HCT116 (cell line): ENCODE results near the gene ALDH9A1. TPM values are rescaled to one million over a fixed set of nuclear protein-coding genes. Genes with fewer than 3 reads are reported as not detected.

Experiments
- ATAC-seq: fragments of 200-7000 bp; cut with Tn5 transposase; 2 replicates; pipeline ENCODE4 v1.9.1; 2020; ENCODE audit warnings: mild to moderate bottlenecking, moderate library complexity
- BruUV-seq: library from RNA; stranded (reverse); fragments of 400-500 nt; replicated peaks from 2 replicates; lab custom pipeline; 2021; lab: Mats Ljungman, UMichigan
- CTCF ChIA-PET: fragments of 300-600 bp; sonication (Branson Sonifier 250); formaldehyde crosslinking; loops from one replicate; lab custom pipeline; 2021; ENCODE audit warnings: antibody characterized with exemption; lab: Charles Lee
- POLR2A ChIA-PET: fragments of 300-600, 350-600 bp; sonication (Branson Sonifier 250); formaldehyde crosslinking; loops from one replicate; lab custom pipeline; 2021; ENCODE audit warnings: antibody characterized with exemption; lab: Charles Lee
- RAD21 ChIA-PET, 2 experiments: fragments of 300-600 bp; sonication (Branson Sonifier 250); formaldehyde crosslinking; loops; one replicate each; lab custom pipeline; 2023; ENCODE audit warnings: low total read pairs in 2 of 2; ENCODE audit not compliant: uncharacterized antibody in 2 of 2, unreplicated experiment in 2 of 2, low non-redundant PET in 1 of 2; lab: Charles Lee
- DNase-seq: peaks from one replicate; pipeline ENCODE4 v3.0.0-alpha.2; 2010; ENCODE audit warnings: low read depth, low spot score
- H2AFZ ChIP-seq: fragments of 200-600 bp; shearing (Covaris generic), sonication (generic); 2 replicates; pipeline ENCODE4 v1.6.1; 2017; ENCODE audit warnings: low read depth, mixed run types, mixed read lengths, antibody characterized with exemption, low read length; ENCODE audit not compliant: poor library complexity, severe bottlenecking
- H3K27ac ChIP-seq: 2 replicates; pipeline ENCODE4 v1.5.1; 2012; ENCODE audit warnings: low read depth, low read length
- H3K27me3 ChIP-seq: fragments of 200-600 bp; sonication (generic); 2 replicates; pipeline ENCODE4 v1.6.1; 2016; ENCODE audit warnings: mixed run types, low read length, mixed read lengths; ENCODE audit not compliant: insufficient read depth
- H3K36me3 ChIP-seq, 2 experiments: fragments of 200-500 bp in 1 of 2; fragments of 200-600 bp in 1 of 2; sonication (Bioruptor generic) in 1 of 2; sonication (generic) in 1 of 2; 2 replicates each; pipeline versions ENCODE4 v1.5.1 to v1.6.1; 2014 to 2016; ENCODE audit warnings: low read length in 2 of 2, inconsistent platforms in 1 of 2, mixed read lengths in 1 of 2, mixed run types in 1 of 2; ENCODE audit not compliant: insufficient read depth in 2 of 2, control insufficient read depth in 1 of 2
- H3K4me1 ChIP-seq, 2 experiments: fragments of 200-600 bp in 1 of 2; sonication (generic) in 1 of 2; 2 replicates each; pipeline versions ENCODE4 v1.5.1 to v1.6.1; 2012 to 2017; ENCODE audit warnings: low read length in 2 of 2, inconsistent platforms in 1 of 2, mild to moderate bottlenecking in 1 of 2, mixed read lengths in 1 of 2, mixed run types in 1 of 2, moderate library complexity in 1 of 2; ENCODE audit not compliant: insufficient read depth in 2 of 2, control insufficient read depth in 1 of 2
- H3K4me2 ChIP-seq: fragments of 200-600 bp; sonication (generic); 2 replicates; pipeline ENCODE4 v1.6.1; 2017; ENCODE audit warnings: mixed run types, low read length, mixed read lengths
- H3K4me3 ChIP-seq, 2 experiments: fragments of 200-600 bp in 1 of 2; sonication (generic) in 1 of 2; replicated peaks in 1 of 2; 2 replicates each; pipeline ENCODE4 v1.5.1; 2011 to 2016; ENCODE audit warnings: low read length in 2 of 2, control low read depth in 1 of 2, low read depth in 1 of 2, mild to moderate bottlenecking in 1 of 2, mixed read lengths in 1 of 2, mixed run types in 1 of 2
- H3K79me2 ChIP-seq: fragments of 200-600 bp; sonication (generic); 2 replicates; pipeline ENCODE4 v1.6.1; 2017; ENCODE audit warnings: mild to moderate bottlenecking, mixed run types, low read length, moderate library complexity, mixed read lengths; ENCODE audit not compliant: insufficient read depth
- H3K9ac ChIP-seq: fragments of 200-600 bp; sonication (generic); 2 replicates; pipeline ENCODE4 v1.6.1; 2016; ENCODE audit warnings: low read length, mixed read lengths
- H3K9me2 ChIP-seq: fragments of 200-600 bp; sonication (generic), shearing (Covaris generic); 2 replicates; pipeline ENCODE4 v1.6.1; 2017; ENCODE audit warnings: mixed run types, mild to moderate bottlenecking, moderate library complexity; ENCODE audit not compliant: insufficient read depth
- H3K9me3 ChIP-seq, 2 experiments: fragments of 200-500 bp in 1 of 2; fragments of 200-600 bp in 1 of 2; sonication (Bioruptor generic) in 1 of 2; sonication (generic) in 1 of 2; 2 replicates each; pipeline ENCODE4 v1.6.1; 2014 to 2017; ENCODE audit warnings: low read length in 2 of 2, mixed read lengths in 2 of 2, inconsistent platforms in 1 of 2, low read depth in 1 of 2, mild to moderate bottlenecking in 1 of 2, mixed run types in 1 of 2, moderate library complexity in 1 of 2; ENCODE audit not compliant: control insufficient read depth in 1 of 2, insufficient read depth in 1 of 2
- H4K20me1 ChIP-seq: fragments of 200-600 bp; sonication (generic), shearing (Covaris generic); 2 replicates; pipeline ENCODE4 v1.6.1; 2017; ENCODE audit warnings: mixed run types, mild to moderate bottlenecking, moderate library complexity; ENCODE audit not compliant: insufficient read depth
- ELF1 ChIP-seq: IDR thresholded peaks from 2 replicates; pipeline ENCODE4 v1.6.1; 2012; ENCODE audit warnings: low read depth, borderline replicate concordance
- EZH2 ChIP-seq: fragments of 200-600 bp; sonication (generic); IDR thresholded peaks from 2 replicates; pipeline ENCODE4 v1.6.1; 2017; ENCODE audit warnings: antibody characterized with exemption, mixed run types
- POLR2A ChIP-seq: IDR thresholded peaks from 2 replicates; pipeline ENCODE4 v1.7.0; 2011; ENCODE audit warnings: borderline replicate concordance; ENCODE audit not compliant: insufficient read depth, insufficient read length; ENCODE audit errors: extremely low read depth
- RAD21 ChIP-seq: IDR thresholded peaks from 2 replicates; pipeline ENCODE4 v1.6.1; 2012; ENCODE audit warnings: low read depth, mild to moderate bottlenecking
- REST ChIP-seq: IDR thresholded peaks from 2 replicates; pipeline ENCODE4 v1.6.1; 2012; ENCODE audit warnings: low read depth
- SP1 ChIP-seq: IDR thresholded peaks from 2 replicates; pipeline ENCODE4 v1.6.1; 2012; ENCODE audit warnings: low read depth
- ZFX ChIP-seq: fragments of 450-650 bp; IDR thresholded peaks from 2 replicates; pipeline ENCODE4 v1.6.1; 2017
- ZNF274 ChIP-seq: fragments of 200-500 bp; sonication (Bioruptor generic); IDR thresholded peaks from 2 replicates; pipeline ENCODE4 v1.6.1; 2014; ENCODE audit warnings: mild to moderate bottlenecking, low read depth, low read length, inconsistent platforms
- intact Hi-C: fragments of 100-400 bp; cut with micrococcal nuclease; formaldehyde crosslinking; loops from 2 replicates; pipeline ENCODE4 v1.10.0; 2022
- total RNA-seq: library from RNA; stranded (reverse); gene quantifications from one replicate; pipeline ENCODE4 v1.2.1, GENCODE V29; 2021; ENCODE audit not compliant: unreplicated experiment
- TF ChIP-seq, protein P1 (sequence below), 3 experiments: fragments of 200-600 bp in 1 of 3; sonication (generic) in 1 of 3; IDR thresholded peaks in 2 of 3; conservative IDR thresholded peaks in 1 of 3; 2 replicates each; pipeline ENCODE4 v1.5.1; 2012 to 2017; ENCODE audit warnings: low read depth in 2 of 3, low read length in 2 of 3, antibody characterized with exemption in 1 of 3, borderline replicate concordance in 1 of 3, control low read depth in 1 of 3, mild to moderate bottlenecking in 1 of 3, mixed read lengths in 1 of 3, mixed run types in 1 of 3, moderate library complexity in 1 of 3; ENCODE audit not compliant: insufficient read depth in 1 of 3
- TF ChIP-seq, protein P2 (sequence below): IDR thresholded peaks from 2 replicates; pipeline ENCODE4 v1.6.1; 2012

The ALDH9A1 gene
- total RNA-seq, 1 experiment from 2014 or later = 46.0 TPM

DNA sequence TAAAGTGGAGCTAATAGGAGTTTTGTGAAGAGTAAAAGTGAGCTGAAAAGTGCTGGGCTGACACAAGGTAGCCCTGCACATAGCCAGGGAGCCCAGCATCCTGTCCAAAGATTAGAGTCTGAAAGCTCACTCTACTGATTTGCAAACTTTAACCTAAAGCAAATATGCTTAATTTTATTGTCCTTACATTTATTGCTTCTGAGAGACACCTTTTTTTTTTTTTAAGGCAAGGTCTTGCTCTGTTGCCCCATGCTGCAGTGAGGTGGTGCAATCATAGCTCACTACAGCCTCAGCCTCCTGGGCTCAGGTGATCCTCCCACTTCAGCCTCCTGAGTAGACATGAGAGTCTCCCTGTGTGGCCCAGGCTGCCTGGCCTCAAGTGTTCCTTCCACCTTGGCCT lies 50.8 kb downstream of the ALDH9A1 start (continued):
- TF ChIP-seq, protein P1, sequence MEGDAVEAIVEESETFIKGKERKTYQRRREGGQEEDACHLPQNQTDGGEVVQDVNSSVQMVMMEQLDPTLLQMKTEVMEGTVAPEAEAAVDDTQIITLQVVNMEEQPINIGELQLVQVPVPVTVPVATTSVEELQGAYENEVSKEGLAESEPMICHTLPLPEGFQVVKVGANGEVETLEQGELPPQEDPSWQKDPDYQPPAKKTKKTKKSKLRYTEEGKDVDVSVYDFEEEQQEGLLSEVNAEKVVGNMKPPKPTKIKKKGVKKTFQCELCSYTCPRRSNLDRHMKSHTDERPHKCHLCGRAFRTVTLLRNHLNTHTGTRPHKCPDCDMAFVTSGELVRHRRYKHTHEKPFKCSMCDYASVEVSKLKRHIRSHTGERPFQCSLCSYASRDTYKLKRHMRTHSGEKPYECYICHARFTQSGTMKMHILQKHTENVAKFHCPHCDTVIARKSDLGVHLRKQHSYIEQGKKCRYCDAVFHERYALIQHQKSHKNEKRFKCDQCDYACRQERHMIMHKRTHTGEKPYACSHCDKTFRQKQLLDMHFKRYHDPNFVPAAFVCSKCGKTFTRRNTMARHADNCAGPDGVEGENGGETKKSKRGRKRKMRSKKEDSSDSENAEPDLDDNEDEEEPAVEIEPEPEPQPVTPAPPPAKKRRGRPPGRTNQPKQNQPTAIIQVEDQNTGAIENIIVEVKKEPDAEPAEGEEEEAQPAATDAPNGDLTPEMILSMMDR (IDR thresholded peaks at IDR 0.05 in 2 of 3, conservative IDR thresholded peaks at IDR 0.05 in 1 of 3; ENCODE audit: borderline replicate concordance in 1 of 3, insufficient read depth in 1 of 3, low read depth in 2 of 3, low read length in 2 of 3) = no peak
- no peak for TF ChIP-seq POLR2A
- TF ChIP-seq ZFX = no peak
- TF ChIP-seq ELF1 = no peak
- no peak for TF ChIP-seq ZNF274
- no peak for TF ChIP-seq REST
- no peak for TF ChIP-seq RAD21

DNA sequence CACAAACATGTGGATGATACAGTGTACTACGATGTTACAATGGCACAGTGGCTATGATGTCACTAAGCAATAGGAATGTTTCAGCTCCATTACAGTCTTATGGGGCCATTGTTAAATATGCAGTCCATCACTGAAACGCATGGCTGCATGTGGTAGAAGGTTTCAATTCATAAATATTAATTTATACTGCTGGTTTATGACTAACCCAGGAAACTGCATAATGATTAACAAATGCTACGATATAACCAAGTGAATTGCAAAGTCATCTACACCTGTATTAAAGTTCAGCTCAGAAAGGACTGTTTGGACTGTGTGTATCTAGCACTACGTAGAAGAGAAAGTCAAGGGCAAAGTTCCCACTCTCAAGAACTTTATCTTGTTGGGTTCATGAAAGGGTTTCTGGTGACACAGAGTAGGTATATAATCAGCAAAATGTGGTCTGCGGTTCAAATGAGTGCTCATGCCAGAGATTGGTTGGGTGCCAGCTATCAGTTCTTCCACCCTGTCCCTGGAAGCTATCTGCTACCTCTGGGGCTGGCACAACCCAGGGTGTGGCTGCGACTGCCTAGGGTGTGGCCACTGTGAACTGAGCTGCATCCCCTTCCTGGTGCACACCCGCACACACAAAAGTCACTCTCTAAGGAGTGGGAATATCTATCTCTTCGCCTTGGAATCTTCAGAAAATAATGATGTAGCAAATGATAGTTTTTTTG lies 52.6 kb downstream of the ALDH9A1 start:
- H3K79me2 ChIP-seq = peaks cover 4% of the 10 kb centered on the region; the same call in 1 of the 2 replicates
- peak overlapping the region; percentile 58 for H3K4me2 ChIP-seq

More for the DNA sequence above, 52.6 kb downstream of the ALDH9A1 start:
- no peaks in the 10 kb centered on the region for H3K9me2 ChIP-seq
- no peak overlapping the region for H3K9ac ChIP-seq
- peaks cover 6 to 18% of the 10 kb centered on the region in 2 experiments for H3K4me1 ChIP-seq
- DNase-seq = peak; percentile 16
- no peaks in the 10 kb centered on the region for H3K36me3 ChIP-seq
- intact Hi-C loops = no loop called here
- CTCF ChIA-PET = no interaction called here
- TF ChIP-seq EZH2 (no peak), POLR2A (no peak), SP1 (peak; percentile 49; the same call in 1 of the 2 replicates)
- TF ChIP-seq, protein P2, sequence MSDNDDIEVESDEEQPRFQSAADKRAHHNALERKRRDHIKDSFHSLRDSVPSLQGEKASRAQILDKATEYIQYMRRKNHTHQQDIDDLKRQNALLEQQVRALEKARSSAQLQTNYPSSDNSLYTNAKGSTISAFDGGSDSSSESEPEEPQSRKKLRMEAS = no peak
- TF ChIP-seq, all 23 proteins: peak for 1
- POLR2A ChIA-PET = no interaction called here
- Histone ChIP-seq H3K27ac (no peak overlapping the region), H3K27me3 (no peaks in the 10 kb centered on the region), H3K4me3 (no peak overlapping the region), H4K20me1 (no peaks in the 10 kb centered on the region), H3K9me3 (no peaks in the 10 kb centered on the region), H2AFZ (no peak overlapping the region)
- RAD21 ChIA-PET = no interaction called here
- BruUV-seq = no TSS peak
- ATAC-seq = peak; percentile 91
